ENCODE data around the gene AAMP.

Gene AAMP

GRCh38 chr2:218223046-218223445 lies 46.9 kb downstream of the AAMP start:
- DNase-seq (ENCODE audit: low spot score) = peak; percentile 17

- DNase-seq (ENCODE audit: low spot score) = no peak
These were observed 48.9 kb downstream of the AAMP start for GRCh38 chr2:218221000-218221399.

GRCh38 chr2:218219934-218220333 lies 50.0 kb downstream of the AAMP start:
- no peak for DNase-seq (ENCODE audit: low spot score)

- no peak for DNase-seq (ENCODE audit: low spot score)
These were observed 51.4 kb downstream of the AAMP start for GRCh38 chr2:218218268-218219185.

- DNase-seq (ENCODE audit: low spot score) = peak; percentile 55
These were observed 52.3 kb downstream of the AAMP start for GRCh38 chr2:218217360-218218267.

GRCh38 chr2:218216674-218217359 lies 53.1 kb downstream of the AAMP start, which contains the start of gene ARPC2:
TSS of gene ARPC2 (plus strand) at chr2:218217189. CDS start at chr2:218217471, 282 bp downstream.
- peak; percentile 96 for DNase-seq (ENCODE audit: low spot score)

- no peak for DNase-seq (ENCODE audit: low spot score)
These were observed 53.6 kb downstream of the AAMP start for GRCh38 chr2:218216336-218216673.

All from kidney tubule cell (primary cell).